Duodenal mucosa (tissue), 2 donors: ENCODE data around the gene TMEM107.

Source experiments
- H3K27ac ChIP-seq: one replicate; pipeline ENCODE4 v1.7.0; 2013; ENCODE audit warnings: low read depth, low read length
- H3K27me3 ChIP-seq, 2 donors: one replicate each; pipeline ENCODE4 v1.7.0; 2013; ENCODE audit warnings: low read length in 2 of 2, control low read depth in 1 of 2; ENCODE audit not compliant: insufficient read depth in 2 of 2, control insufficient read depth in 1 of 2
- H3K36me3 ChIP-seq, 2 donors: one replicate each; pipeline ENCODE4 v1.7.0; 2013; ENCODE audit warnings: low read length in 2 of 2, control low read depth in 1 of 2; ENCODE audit not compliant: insufficient read depth in 2 of 2, control insufficient read depth in 1 of 2
- H3K4me1 ChIP-seq, 2 donors: one replicate each; pipeline ENCODE4 v1.7.0; 2013; ENCODE audit warnings: low read length in 2 of 2, control low read depth in 1 of 2; ENCODE audit not compliant: insufficient read depth in 2 of 2, control insufficient read depth in 1 of 2
- H3K4me3 ChIP-seq, 2 donors: one replicate each; pipeline ENCODE4 v1.7.0; 2013; ENCODE audit warnings: low read length in 2 of 2, low read depth in 1 of 2
- H3K9ac ChIP-seq, 2 donors: one replicate each; pipeline ENCODE4 v1.7.0; 2013; ENCODE audit warnings: low read length in 2 of 2, low read depth in 1 of 2
- H3K9me3 ChIP-seq, 2 donors: one replicate each; pipeline ENCODE4 v1.7.0; 2013; ENCODE audit warnings: low read length in 2 of 2, control low read depth in 1 of 2; ENCODE audit not compliant: control insufficient read depth in 1 of 2

The TMEM107 gene

DNA sequence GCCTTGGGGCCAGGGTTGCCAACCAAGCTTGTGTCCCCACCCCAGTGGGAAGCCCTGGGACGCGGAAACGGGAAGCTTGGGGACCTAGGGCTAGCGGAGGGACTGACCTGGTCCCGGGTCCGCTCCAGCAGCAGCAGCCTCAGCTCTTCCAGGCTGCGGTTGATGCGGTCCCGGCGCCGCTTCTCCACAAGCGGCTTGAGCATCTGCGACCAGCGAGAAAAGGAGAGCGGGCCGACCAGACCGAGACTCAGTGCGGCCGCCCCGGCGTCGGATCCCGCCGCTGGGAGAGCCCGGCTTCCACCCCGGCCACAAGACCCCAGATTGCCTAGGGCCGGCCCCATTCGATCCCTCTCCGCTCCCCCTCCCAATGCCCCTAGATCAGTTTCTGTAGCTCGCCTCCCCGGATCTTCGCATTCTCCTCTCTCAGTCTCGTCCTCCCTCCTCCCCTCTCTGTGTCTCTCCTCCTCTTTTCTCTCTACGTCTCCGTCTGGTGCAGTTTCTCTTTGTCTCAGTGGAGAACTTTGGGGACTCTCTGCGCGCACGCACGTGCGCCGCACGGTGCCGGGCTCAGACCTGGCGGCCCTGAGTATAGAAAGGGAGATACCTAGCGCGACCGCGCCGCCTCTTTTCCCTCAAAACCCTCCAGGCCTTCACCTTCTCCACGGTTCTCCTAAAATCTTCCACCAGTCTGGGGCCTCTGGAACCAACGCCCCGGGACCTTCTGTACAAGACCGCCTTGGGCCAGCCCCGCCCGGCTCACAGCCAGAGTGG lies 53.1 kb downstream of the TMEM107 start:
- Histone ChIP-seq H3K4me3 (peak overlapping the region; percentile 66 to 67), H3K9ac (peak overlapping the region in 1 of 2 donors; percentile 38), H3K4me1 (peaks cover 60 to 74% of the 10 kb centered on the region in 2 donors), H3K9me3 (no peaks in the 10 kb centered on the region), H3K36me3 (no peaks in the 10 kb centered on the region), H3K27ac (no peak overlapping the region), H3K27me3 (peaks cover 35 to 38% of the 10 kb centered on the region in 2 donors)
